Measurements from ENCODE around the gene PRKCA.
A peak's percentile ranks its signal among the peaks of the same experiment; 100 is the strongest.
"Not testable (repeated sequence)": the region's sequence is repeated elsewhere in the genome, so short reads cannot be mapped to it uniquely, and the experiment has no call there.

Gene PRKCA

DNA sequence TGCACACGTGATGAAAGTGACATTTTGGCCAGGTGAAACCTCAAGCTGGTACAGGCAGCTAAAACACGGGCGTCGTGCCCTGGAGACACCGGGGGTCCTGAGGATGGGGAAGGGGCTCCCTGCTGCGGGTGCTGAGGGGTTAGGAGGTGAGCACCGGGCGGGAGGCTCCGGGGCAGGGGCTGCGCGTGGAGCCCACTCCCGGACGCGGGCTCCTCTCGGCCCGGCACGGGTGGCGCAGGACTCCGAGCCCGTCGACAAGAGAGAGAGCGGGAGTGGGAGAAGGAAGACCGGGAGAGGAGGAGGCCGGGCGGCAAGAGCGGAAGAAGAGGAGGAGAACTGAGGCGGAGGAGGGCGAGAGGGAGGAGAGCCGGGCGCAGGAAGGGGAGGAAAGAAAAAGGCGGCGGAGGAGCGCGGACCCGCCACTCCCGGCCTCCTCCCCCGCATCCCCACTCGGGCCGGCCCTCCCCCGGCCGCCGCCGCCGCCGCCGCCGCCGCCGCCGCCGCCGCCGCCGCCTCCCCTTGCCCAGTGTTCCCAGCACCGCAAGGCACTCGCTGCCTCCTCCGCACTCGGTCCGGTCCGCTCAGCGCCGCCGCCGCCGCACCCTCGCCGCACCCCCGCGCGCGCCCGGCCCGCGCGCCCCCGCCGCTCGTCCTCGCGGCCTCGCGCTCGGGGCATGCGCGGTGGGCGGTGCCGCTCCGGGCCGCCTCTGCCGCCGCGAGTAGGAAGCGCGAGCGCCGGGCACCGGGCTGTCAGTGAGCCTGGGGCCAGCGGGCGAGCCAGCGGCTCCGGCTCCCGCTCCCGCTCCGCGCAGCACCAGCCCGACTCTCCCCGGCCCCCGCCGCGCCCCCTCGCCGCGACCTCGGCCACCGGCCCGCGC is at the start of gene PRKCA:
TSS of gene PRKCA (plus strand) at position 750 of the 878 bp plus-strand sequence.
- DNase-seq (ENCODE audit: low read depth in 2 of 2), result peak; percentile 65 to 68

DNA sequence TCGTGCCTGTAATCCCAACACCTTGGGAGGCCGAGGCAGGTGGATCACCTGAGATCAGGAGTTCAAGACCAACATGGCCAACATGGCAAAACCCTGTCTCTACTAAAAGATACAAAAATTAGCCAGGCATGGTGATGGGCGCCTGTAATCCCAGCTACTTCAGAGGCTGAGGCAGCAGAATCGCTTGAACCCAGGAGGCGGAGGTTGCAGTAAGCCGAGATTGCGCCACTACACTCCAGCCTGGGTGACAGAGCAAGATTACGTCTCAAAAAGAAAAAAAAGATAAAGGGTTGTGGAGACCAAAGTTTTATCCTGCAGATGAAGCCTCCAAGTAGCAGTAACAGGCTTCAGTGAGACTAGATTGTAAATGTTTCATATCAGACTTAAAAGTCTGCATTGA is 49.0 kb upstream of the PRKCA start:
- DNase-seq (ENCODE audit: low read depth in 2 of 2), result not testable (repeated sequence)

DNA sequence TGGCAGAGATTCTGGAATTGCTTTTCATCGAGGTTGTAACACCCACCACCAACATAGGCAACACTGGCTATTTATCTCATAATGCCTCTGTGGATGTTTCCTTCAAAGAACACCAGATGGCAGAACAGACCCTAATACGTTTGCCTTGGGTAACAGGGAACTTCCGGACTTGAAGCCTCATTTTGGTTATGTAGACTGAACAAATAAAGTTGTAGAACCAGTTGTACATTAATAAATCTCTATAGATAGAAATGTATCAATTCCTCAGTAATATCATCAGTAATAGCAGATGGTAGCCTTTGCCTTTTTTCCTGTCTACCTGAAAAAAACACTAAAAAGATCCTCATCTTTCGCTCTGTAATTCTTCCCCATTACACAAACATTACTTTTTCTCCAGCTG is 47.3 kb upstream of the PRKCA start:
- peak in 1 of 2 donors; percentile 6 for DNase-seq (ENCODE audit: low read depth in 2 of 2)

DNA sequence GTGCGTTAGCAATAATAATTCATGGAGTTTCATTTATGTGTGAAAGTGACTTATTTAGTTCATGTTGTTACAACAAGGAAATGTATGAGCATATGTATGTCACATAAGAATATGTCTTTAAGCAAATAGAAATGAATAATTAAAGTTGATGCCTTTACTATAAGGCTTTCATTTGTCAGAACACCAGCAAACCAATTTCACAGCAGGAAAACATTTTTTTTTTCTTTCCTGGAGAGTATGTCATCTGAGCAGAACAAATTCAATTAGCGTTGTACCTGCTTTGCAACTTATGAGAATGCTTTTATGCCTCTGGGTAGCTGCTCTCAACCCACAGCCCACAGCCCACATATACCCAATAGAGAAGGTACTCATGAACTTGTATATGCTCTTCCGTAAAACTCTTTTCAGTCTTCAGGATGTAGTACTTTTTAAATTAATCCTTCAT is 46.9 kb upstream of the PRKCA start:
- DNase-seq (ENCODE audit: low read depth in 2 of 2), result no peak

DNA sequence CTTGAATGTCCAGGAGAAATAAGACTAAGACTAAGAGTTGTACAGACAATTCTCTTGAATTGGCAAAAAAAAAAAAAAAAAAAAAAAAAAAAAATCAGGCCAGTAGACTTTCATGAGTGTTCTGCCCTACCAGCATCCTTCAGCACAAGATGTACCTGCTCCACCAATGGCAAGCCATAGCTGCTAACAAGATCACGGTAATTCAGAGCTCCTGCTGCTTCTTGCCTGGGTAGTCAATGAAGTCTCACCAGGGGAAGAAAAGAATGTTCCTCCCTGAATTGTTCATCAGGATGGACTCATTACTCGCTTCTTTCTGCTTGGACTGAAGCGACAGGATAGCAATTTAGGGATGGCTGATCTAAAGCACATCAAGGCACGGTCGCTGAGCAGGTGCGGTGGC is 42.1 kb upstream of the PRKCA start:
- no peak for DNase-seq (ENCODE audit: low read depth in 2 of 2)

DNA sequence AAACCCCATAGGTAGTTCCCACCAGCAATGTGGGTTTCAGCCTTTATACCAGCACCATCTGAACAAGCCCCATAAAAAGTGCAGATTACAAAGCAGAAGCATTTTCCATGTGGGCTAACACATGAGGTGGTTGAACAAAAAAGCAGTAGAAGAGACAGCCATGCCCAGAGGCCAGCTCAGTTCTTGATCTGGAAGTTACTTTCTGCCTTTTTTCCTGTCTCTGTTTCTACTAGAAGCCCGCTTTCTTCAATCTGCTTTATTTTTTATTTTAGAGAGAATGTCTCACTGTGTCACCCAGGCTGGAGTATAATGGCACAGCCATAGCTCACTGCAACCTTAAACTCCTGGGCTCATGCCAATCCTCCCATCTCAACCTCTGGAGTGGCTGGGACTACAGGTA is 41.7 kb upstream of the PRKCA start:
- no peak for DNase-seq (ENCODE audit: low read depth in 2 of 2)

DNA sequence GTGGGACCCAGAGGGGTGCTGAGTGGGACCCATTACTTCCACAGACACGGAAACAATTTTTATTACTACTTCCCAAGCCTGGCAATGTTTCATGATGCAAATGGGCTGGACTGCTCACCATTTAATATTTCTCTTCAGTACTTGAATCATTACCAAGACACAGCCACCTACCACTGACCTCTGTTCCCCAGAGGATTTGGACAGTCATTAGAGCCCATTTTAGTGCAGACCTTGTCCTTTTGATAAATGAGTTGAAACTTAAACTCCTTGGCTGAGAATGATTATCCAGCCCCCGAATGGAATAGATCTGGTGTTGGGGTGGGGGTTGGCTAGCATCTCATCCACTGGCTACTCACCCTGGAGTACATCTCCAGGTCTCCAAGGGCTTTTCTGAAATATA is 39.6 kb upstream of the PRKCA start:
- no peak for DNase-seq (ENCODE audit: low read depth in 2 of 2)

DNA sequence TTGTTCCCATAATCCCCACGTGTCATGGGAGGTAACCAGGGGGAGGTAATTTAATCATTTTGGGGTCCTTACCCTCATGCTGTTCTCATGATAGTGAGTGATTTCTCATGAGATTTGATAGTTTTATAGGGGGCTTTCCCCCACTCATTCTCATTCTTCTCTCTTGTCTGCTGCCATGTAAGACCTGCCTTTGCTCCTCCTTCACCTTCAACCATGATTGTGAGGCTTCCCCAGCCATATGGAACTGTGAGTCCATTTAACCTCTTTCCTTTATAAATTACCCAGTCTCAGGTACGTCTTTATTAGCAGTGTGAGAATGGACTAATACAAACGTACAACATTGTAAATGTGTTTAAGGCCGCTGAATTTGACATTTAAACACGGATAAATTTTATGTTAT is 37.7 kb upstream of the PRKCA start:
- DNase-seq (ENCODE audit: low read depth in 2 of 2), result no peak

DNA sequence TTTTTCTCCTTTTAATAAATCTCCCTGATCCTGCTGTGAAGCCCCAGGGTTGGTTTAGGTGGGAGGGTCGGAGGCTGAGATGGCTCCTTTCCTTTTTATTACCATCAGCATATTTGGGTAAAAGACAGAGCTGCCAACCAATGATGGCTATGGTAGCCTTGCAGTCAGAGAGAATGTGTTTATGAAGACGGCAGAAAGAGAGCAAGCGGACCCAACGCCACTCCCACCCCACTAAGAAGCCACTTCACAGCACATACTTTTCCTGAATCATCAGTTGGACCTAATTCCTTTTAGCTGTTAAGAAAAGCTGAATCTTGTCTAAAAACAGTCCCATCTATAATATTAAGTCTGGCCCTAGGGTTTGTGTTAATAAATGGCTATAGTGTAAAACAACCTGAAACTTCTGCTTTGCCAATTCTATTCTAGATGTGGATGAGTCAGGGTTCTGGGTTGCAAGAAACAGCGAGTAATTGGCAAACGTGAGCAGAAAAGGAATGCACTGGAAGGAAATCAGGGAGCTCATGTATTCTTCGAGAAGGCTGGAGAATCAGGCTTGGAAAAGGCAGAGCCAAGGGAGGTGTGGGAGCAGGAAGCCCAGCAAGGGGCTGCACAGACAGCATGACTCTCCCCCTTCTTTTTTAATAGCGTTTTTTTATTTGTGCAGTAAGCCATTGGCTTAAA is 34.0 kb upstream of the PRKCA start:
- no peak for DNase-seq (ENCODE audit: low read depth in 2 of 2)

DNA sequence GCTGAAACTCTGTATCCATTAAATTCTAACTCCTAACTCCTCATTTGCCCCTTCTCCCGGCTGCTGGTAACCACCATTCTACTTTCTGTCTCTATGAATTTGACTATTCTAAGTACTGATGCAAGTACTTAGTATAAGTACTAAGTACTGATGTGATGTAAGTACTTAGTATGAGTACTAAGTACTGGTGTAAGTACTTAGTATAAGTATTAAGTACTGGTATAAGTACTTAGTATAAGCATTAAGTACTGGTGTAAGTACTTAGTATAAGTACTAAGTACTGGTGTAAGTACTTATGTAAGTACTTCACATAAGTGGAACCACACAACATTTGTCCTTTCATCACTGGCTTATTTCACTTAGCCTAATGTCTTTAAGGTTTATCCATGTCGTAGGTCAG is 32.3 kb upstream of the PRKCA start:
- no peak for DNase-seq (ENCODE audit: low read depth in 2 of 2)

DNA sequence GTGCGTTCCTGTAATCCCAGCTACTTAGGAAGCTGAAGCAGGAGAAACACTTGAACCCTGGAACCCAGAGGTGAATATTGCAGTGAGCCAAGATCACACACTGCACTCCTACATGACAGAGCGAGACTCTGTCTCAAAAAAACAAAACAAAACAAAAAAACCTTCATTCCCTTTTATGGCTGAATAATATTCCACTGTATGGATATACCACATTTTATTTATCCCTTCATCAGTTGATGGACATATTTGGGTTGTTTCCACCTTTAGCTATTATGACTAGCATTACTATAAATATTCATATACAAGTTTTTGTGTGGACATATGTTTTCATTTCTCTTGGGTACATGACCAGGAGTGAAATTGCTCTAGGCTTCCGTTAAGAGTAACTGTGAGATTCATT is 30.9 kb upstream of the PRKCA start:
- no peak for DNase-seq (ENCODE audit: low read depth in 2 of 2)

DNA sequence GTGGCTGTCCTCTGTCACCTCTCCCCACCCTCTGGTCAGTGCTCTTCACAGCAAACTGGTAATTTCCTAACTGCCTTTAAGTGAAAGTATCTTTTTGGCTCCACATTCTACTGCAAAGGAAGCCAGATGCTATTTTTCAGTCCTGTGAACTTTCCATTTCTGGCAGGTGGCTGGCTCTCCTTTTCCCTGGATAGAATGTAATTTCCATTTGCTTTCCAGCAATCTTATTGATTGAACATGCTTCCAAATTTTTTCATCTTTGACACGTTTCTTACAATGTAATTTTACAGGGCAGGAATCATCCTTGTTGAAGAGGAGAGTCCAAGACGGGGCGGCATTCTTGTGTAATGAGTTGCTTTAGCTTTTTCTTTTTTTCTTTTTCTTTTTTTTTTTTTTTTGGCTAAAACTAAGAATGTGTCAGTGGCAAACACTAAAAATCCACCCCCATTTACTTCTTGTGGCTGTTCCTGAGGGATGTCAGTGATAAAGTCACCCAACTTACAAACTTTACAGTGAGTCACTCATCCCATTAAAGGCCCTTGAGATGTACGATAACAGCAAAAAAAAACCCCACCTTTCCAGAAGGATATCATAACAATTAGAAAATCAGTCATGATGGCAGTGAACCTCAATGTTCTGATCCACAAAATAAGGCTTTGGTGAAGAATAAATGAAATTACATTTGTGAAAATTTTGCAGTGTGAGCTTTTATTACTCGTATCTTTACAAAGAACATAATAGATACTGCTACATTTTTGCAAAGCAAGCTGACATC is 29.4 kb upstream of the PRKCA start:
- no peak for DNase-seq (ENCODE audit: low read depth in 2 of 2)

DNA sequence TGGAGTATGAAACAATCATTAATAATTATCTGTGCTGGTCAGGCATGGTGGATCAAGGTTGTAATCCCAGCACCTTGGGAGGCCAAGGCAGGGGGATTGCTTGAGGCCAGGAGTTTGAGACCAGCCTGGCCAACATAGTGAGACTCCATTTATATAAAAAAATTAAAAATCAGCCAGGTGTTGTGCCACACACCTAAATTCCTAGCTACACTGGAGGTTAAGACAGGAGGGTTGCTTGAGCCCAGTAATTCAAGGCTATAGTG is 28.9 kb upstream of the PRKCA start:
- DNase-seq (ENCODE audit: low read depth in 2 of 2), result no peak

DNA sequence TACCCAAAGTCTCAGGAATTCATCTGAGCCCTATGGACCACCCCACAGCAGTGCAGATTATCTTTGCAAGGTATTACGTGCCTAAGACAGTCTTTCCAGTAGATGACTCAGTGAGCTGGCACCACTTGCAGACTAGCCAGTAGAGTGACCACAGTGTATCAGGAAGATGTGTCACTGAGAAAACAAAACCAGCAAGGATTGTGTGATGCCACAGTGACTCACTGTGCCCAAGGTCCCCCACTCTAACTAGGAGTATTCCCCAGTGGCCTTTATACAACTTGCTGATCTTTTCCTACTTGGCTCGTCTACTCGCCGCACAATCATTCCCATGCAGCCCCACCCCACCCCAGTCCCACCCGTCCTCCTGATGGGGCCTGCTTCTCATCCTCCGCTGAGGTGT is 26.8 kb upstream of the PRKCA start:
- DNase-seq (ENCODE audit: low read depth in 2 of 2), result peak in 1 of 2 donors; percentile 33

DNA sequence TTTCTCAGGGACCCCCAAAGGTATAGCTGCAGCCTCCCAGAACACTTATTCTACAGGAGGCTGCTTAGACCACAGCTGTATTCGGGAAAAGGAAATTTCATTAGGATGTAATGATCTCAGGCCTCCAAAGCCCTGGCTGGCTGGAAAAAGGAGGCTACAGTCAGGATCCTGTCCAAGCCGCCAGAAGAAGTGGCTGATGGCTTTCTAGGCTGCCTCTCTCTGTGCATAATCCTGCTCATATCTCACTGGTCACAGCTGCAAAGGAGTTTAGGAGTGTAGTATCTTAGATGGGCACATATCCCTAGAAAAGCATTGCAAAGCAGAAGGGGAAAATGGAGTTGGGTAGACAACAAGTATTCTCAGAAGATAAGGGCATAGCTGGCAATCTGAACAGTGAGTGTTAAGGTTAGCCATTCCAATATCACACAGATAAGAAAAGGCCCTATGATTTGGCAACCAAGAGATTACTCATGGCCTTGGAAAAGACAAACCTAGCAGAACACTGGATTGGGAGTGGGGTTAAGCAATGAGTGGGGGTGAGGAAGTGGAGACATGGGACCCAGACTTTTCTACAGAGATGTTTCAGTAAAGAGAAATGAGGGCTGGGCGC is 26.0 kb upstream of the PRKCA start:
- no peak for DNase-seq (ENCODE audit: low read depth in 2 of 2)

DNA sequence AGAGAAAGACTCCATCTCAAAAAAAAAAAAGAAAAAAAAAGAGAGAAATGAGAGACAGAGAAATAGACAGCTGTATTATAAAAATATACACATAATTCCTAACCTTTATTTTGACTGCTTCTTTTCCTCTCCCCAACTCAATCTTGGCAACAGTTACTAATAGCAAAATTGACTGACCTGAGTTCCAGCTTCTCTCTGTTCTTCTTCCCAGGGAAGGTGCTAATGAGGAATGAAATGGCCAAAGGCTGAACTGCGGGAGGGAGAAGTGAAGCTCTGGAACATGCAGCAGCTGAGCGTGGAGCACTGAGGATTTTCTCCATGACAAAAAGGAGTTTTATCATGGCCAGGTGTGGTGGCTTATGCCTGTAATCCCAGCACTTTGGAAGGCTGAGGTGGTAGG is 25.2 kb upstream of the PRKCA start:
- DNase-seq (ENCODE audit: low read depth in 2 of 2), result no peak

DNA sequence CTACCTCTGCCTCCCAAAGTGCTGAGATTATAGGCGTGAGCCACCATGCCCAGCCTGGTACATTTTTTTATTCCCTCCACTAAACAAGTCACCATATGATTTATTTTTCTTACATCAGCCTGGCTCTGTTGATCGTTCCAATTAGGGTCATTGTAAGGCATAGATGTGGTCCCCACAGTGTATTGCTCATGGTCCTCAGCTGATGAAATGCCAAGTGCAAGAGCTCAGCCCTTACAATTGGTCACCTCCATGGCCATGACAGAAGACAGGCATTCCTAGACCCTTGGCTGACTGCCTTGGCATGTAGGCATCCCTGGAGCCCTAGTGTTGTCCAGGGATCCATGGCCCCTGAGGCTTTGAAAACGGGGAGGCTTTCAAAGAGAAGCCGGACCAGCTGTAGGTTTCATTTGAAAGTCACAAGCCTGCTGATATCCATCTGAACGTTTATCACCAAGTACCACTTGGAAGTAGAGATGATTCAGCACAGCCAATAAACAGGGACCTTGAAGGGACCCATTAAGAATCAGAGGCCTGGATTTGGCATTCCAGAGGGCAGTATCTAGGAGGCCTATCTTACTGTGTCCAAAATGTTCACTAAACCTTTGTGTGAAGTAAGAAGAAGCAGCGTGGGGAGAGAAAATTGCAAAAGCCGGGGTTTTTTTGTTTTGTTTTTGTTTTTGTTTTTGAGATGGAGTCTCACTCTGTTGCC is 20.6 kb upstream of the PRKCA start:
- DNase-seq (ENCODE audit: low read depth in 2 of 2), result no peak

DNA sequence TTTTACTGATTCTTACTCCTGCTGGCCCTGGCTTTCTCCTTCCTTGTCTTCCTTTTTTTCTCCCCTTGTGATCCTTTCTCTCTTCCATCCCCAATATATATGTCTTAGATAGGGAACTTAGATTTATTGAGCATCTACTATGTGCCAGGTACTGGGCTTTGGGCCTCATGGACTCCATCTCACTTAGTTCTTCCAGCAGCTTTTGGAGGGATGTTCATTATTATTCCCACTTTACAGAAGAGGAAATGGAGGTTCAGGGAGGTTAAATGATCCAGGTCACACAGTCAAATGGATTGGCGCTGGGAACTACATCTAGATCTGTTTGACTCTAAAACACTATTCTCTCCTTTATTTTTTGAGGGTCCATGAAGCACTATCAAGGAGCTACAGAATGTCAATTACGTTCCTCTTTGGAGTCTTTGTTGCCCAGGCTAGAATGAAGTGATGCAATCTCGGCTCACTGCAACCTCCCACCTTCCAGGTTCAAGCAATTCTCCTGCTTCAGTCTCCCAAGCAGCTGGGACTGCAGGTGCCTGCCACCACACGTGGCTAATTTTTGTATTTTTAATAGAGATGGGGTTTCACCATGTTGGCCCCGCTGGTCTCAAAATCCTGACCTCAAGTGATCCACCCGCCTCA is 19.0 kb upstream of the PRKCA start:
- no peak for DNase-seq (ENCODE audit: low read depth in 2 of 2)

DNA sequence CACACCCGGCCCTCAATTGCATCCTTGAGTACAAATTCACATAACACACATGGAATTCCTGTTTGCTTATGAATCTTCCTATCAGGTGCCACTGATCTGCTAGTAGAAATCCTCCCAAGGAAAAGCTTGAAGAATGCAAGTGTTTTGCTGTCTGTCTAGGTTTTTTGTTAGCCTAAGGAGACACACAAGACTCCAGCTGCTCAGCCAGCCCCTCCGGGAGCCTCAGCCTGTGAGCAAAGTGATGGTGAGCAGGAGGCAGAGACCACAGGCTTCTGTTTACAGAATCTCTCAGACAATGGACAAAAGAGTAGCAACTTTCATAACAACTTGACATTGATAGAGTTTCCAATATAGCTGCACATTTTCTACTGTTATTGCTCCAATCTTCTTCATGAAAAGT is 18.4 kb upstream of the PRKCA start:
- no peak for DNase-seq (ENCODE audit: low read depth in 2 of 2)

DNA sequence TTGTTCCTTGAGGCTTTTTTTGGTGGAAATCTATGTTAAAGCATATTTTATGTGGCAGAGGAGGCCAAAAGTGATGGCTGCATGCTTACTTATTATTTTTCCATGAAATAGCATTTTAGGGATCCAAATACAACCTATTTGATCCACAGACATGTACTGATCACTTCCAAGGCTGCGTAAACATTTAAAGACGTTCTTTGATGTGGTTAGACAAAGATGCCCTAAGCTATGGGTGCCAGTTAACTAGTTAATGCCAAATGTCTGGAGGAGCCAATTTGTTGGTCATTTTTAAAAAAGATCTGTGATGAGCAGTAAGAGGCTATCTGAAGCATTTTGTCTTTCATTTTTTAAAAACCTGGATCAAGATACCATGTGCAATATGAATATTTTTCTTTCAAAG is 17.3 kb upstream of the PRKCA start:
- DNase-seq (ENCODE audit: low read depth in 2 of 2), result no peak

DNA sequence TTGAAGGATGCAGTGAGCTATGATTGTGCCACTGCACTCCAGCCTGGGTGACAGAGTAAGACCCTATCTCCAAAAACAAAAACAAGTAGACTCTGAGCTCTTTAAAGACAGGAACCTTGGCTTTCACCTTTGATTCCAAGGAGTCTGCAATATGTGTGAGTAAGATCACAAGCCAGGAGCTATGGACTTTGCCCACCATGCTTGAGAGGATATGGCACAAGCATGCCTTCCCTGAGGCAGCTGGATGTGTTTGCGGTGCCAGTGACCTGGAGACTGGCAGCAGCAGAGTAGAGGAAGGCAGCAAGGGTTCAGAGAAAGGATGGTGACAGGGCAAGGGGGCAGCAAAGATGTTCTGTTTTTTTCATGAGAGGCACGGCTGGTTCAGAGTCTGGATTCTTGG is 14.5 kb upstream of the PRKCA start:
- DNase-seq (ENCODE audit: low read depth in 2 of 2), result no peak
